Measurements from ENCODE around the gene PTH2R. TPM values are rescaled to one million over a fixed set of nuclear protein-coding genes. Genes with fewer than 3 reads are reported as not detected.

Gene PTH2R
- 0.06 TPM for polyA plus RNA-seq (2013, experiment 1 of 2)
- polyA plus RNA-seq (2013, experiment 2 of 2) = 0.01 TPM

DNA sequence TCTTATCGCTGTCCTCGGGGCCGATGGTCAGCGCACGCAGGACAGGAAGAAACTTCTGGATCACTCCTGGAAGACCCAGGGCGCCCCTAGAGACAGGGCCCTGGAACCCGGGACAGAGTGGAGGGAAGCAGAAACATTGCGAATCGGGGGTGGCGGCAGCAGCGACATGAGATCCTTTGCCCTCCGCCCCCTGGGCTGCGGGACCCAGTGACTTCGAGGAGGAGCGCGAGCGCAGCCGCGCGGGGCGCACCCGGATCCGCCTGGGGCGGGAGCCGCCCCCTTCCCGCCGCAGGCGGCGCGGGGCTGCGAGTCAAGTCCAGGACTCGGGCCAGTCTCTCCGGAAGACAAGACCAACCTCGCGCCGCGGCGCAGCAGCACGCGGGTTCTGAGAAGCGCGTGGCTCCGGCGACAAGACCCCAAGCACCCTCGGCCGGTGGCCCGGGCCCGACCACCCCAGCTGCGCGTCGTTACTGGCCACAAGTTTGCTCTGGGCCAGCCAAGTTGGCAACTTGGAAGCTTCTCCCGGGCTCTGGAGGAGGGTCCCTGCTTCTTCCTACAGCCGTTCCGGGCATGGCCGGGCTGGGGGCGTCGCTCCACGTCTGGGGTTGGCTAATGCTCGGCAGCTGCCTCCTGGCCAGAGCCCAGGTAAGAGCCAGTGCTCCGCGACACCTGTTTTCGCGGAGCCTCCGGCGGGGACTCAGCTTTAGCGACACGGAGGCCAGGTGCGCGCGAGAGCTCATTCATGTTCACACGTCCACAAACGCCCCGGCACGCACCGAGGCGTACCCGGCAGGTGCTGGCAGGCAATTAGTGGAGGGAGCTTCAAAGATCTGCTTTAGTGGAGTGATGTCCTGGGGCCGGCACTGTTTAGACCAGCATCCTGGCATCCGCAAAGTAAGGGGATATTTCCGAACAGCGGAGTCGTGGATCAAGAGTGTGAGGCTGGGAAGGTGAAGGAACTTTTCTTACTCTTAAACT, at the start of gene PTH2R:
Gene PTH2R, plus strand, starts transcription at position 319 of the 978 bp plus-strand sequence. Its CDS starts 252 bp downstream, at position 571.
- H4K8ac ChIP-seq (ENCODE audit: low read depth, low read length) = no peak within 1 kb of the TSS
- H3K27me3 ChIP-seq (ENCODE audit: control insufficient read depth in 3 of 3, insufficient read depth in 3 of 3, low read depth in 1 of 3, low read length in 3 of 3) = peaks cover 2 to 48% (median 12%) of the 10 kb centered on the region in 3 experiments
- no peak within 1 kb of the TSS for H2BK120ac ChIP-seq (ENCODE audit: low read depth, low read length)
- no peak within 1 kb of the TSS for H4K91ac ChIP-seq (ENCODE audit: low read depth, low read length, poor library complexity)
- peaks cover 0 to 2% of the 10 kb centered on the region in 2 donors for H3K4me1 ChIP-seq (ENCODE audit: control insufficient read depth in 2 of 2, insufficient read depth in 1 of 2, low read depth in 1 of 2, low read length in 2 of 2)
- no peak within 1 kb of the TSS for H2AK5ac ChIP-seq (ENCODE audit: low read depth, low read length)
- H3K27ac ChIP-seq (replicated peaks; ENCODE audit: low read length) = no peak within 1 kb of the TSS
- H3K36me3 ChIP-seq (replicated peaks in 1 of 2; ENCODE audit: control insufficient read depth in 2 of 2, insufficient read depth in 2 of 2, low read length in 2 of 2) = no peaks in the 10 kb centered on the region
- no peaks in the 10 kb centered on the region for H3K79me1 ChIP-seq (ENCODE audit: low read depth, low read length)
- H2BK5ac ChIP-seq (ENCODE audit: low read length) = no peak within 1 kb of the TSS
- H3K9me3 ChIP-seq (replicated peaks in 1 of 2; ENCODE audit: control insufficient read depth in 2 of 2, insufficient read depth in 1 of 2, low read depth in 1 of 2, low read length in 2 of 2) = no peaks in the 10 kb centered on the region
- no peak within 1 kb of the TSS for H2BK15ac ChIP-seq (ENCODE audit: low read length)
- no peak within 1 kb of the TSS for H2BK12ac ChIP-seq (ENCODE audit: low read length)
- peak within 1 kb of the TSS in 1 of 2 donors; percentile 72 for H3K4me3 ChIP-seq (ENCODE audit: low read length in 2 of 2)
- no CpG with 5 or more reads among the region's 82 CpGs for WGBS, 2 donors (ENCODE audit: extremely low coverage in 2 of 2, insufficient read length in 2 of 2, insufficient replicate concordance in 1 of 2)
- H2AFZ ChIP-seq (ENCODE audit: low read length) = peak within 1 kb of the TSS; percentile 85
- peak within 1 kb of the TSS; percentile 93 for H3K4me2 ChIP-seq (ENCODE audit: insufficient read depth, low read length, poor library complexity, severe bottlenecking)
- no peak within 1 kb of the TSS for H3K9ac ChIP-seq (ENCODE audit: low read depth, low read length, poor library complexity)
- H3K23ac ChIP-seq (ENCODE audit: low read depth, low read length, poor library complexity) = no peak within 1 kb of the TSS
- peak; percentile 29 for DNase-seq (ENCODE audit: low spot score)
- H3K18ac ChIP-seq (ENCODE audit: low read length) = peak within 1 kb of the TSS; percentile 77
- H3K4ac ChIP-seq (ENCODE audit: low read length) = no peak within 1 kb of the TSS
- H3K14ac ChIP-seq (ENCODE audit: low read length) = no peak within 1 kb of the TSS

DNA sequence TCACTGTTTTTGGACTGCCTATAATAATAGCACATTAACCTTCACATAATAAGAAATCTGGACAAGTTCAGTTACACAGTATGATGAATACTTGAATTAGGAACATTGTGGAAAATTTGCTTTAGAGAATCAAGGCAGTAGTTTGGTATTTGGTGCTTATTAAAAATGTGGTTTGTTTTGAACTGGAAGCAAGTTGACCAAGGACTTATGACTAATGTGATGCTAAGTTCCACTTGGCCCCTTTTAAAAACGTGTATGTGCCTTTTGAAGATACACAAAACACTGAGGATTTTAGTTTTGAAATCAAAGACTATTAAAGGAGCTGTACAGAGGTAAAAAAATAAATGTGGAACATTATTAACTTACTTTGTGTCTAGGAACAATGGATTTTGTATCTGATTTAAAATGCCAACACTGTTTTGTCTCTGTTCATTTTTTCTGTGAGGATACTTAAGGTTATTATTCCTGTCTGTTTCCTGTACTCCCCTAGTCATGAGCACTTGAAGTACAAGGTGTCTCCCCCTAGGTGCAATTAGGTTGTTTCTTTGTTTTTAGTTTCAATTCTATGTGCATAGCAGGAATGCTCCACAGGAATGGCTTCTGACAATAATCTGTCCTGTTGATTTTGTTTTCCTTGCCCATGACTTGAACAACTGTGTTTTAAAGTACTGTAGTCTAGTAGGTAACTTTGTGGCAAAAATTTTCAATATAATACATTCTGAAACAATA, 49.6 kb upstream of the PTH2R start:
- H3K4me2 ChIP-seq (ENCODE audit: insufficient read depth, low read length, poor library complexity, severe bottlenecking) = no peak overlapping the region
- no peak overlapping the region for H2BK12ac ChIP-seq (ENCODE audit: low read length)
- no peak overlapping the region for H3K14ac ChIP-seq (ENCODE audit: low read length)
- no peaks in the 10 kb centered on the region for H3K79me1 ChIP-seq (ENCODE audit: low read depth, low read length)
- H4K8ac ChIP-seq (ENCODE audit: low read depth, low read length) = no peak overlapping the region
- H3K27me3 ChIP-seq (ENCODE audit: control insufficient read depth in 3 of 3, insufficient read depth in 3 of 3, low read depth in 1 of 3, low read length in 3 of 3) = no peaks in the 10 kb centered on the region
- peaks cover 3 to 5% of the 10 kb centered on the region in 2 donors for H3K9me3 ChIP-seq (replicated peaks in 1 of 2; ENCODE audit: control insufficient read depth in 2 of 2, insufficient read depth in 1 of 2, low read depth in 1 of 2, low read length in 2 of 2)
- no CpG with 5 or more reads among the region's 1 CpG for WGBS, 2 donors (ENCODE audit: extremely low coverage in 2 of 2, insufficient read length in 2 of 2, insufficient replicate concordance in 1 of 2)
- no peak for DNase-seq (ENCODE audit: low spot score)
- H3K23ac ChIP-seq (ENCODE audit: low read depth, low read length, poor library complexity) = no peak overlapping the region
- no peak overlapping the region for H2AK5ac ChIP-seq (ENCODE audit: low read depth, low read length)
- H2BK120ac ChIP-seq (ENCODE audit: low read depth, low read length) = no peak overlapping the region
- H3K9ac ChIP-seq (ENCODE audit: low read depth, low read length, poor library complexity) = no peak overlapping the region
- no peak overlapping the region for H2BK5ac ChIP-seq (ENCODE audit: low read length)
- peaks cover 3 to 7% of the 10 kb centered on the region in 2 donors for H3K4me1 ChIP-seq (ENCODE audit: control insufficient read depth in 2 of 2, insufficient read depth in 1 of 2, low read depth in 1 of 2, low read length in 2 of 2)
- H3K18ac ChIP-seq (ENCODE audit: low read length) = no peak overlapping the region
- H4K91ac ChIP-seq (ENCODE audit: low read depth, low read length, poor library complexity) = no peak overlapping the region
- H3K36me3 ChIP-seq (replicated peaks in 1 of 2; ENCODE audit: control insufficient read depth in 2 of 2, insufficient read depth in 2 of 2, low read length in 2 of 2) = peaks cover 9 to 54% of the 10 kb centered on the region in 2 donors
- no peak overlapping the region for H2AFZ ChIP-seq (ENCODE audit: low read length)
- H3K4me3 ChIP-seq (ENCODE audit: low read length in 2 of 2) = no peak overlapping the region
- no peak overlapping the region for H2BK15ac ChIP-seq (ENCODE audit: low read length)
- H3K27ac ChIP-seq (replicated peaks; ENCODE audit: low read length) = no peak overlapping the region
- no peak overlapping the region for H3K4ac ChIP-seq (ENCODE audit: low read length)

DNA sequence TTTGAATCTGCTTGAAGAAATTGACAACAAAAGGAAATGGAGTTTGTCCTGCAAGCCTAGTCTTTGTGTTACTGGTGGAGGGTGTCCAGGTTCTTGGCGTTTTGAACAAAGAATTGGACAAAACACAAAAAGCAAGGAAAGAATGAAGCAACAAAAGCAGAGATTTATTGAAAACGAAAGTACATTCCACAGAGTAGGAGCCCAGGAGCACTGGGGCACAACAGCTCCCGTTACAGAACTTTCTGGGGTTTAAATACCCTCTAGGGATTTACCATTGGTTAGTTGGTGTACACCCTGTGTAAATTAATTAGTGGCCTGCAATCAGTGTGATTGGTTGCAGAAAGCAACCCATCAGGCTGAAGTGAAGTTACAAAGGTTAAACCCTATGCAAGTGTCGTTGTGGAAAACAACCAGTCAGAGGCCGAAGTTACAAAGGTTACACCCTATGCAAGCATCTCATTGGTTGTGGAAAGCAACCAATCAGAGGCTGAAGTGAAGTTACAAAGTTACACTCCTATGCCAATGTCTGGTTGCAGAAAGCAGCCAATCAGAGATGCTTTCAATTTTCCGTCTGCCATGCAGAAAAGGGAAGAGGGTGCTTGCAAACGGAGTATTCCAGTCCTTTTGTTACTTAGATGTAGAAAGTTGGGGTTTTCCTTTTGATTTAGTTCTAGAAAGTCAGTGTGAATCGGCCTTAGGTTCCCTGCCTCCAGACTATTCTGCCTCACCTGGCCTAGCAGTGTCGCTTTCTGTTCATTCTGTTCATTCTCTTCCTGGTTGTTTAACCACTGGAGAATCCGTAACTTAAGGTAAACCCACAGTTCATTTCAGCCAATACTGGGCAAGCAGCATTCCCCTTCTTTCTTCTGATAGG, 47.6 kb upstream of the PTH2R start:
- Histone ChIP-seq H2BK120ac (ENCODE audit: low read depth, low read length) (no peak overlapping the region), H3K9ac (ENCODE audit: low read depth, low read length, poor library complexity) (no peak overlapping the region), H2BK15ac (ENCODE audit: low read length) (no peak overlapping the region), H3K9me3 (replicated peaks in 1 of 2; ENCODE audit: control insufficient read depth in 2 of 2, insufficient read depth in 1 of 2, low read depth in 1 of 2, low read length in 2 of 2) (peaks cover 3 to 5% of the 10 kb centered on the region in 2 donors), H3K4me3 (ENCODE audit: low read length in 2 of 2) (no peak overlapping the region), H4K8ac (ENCODE audit: low read depth, low read length) (no peak overlapping the region), H2AFZ (ENCODE audit: low read length) (no peak overlapping the region), H3K79me1 (ENCODE audit: low read depth, low read length) (no peaks in the 10 kb centered on the region), H3K27me3 (ENCODE audit: control insufficient read depth in 3 of 3, insufficient read depth in 3 of 3, low read depth in 1 of 3, low read length in 3 of 3) (no peaks in the 10 kb centered on the region), H2BK12ac (ENCODE audit: low read length) (no peak overlapping the region), H3K23ac (ENCODE audit: low read depth, low read length, poor library complexity) (no peak overlapping the region), H3K4me2 (ENCODE audit: insufficient read depth, low read length, poor library complexity, severe bottlenecking) (no peak overlapping the region), H3K4ac (ENCODE audit: low read length) (no peak overlapping the region), H2AK5ac (ENCODE audit: low read depth, low read length) (no peak overlapping the region), H4K91ac (ENCODE audit: low read depth, low read length, poor library complexity) (no peak overlapping the region), H3K18ac (ENCODE audit: low read length) (no peak overlapping the region), H3K27ac (replicated peaks; ENCODE audit: low read length) (peak overlapping the region; percentile 1), H2BK5ac (ENCODE audit: low read length) (no peak overlapping the region), H3K36me3 (replicated peaks in 1 of 2; ENCODE audit: control insufficient read depth in 2 of 2, insufficient read depth in 2 of 2, low read length in 2 of 2) (peaks cover 7 to 34% of the 10 kb centered on the region in 2 donors), H3K14ac (ENCODE audit: low read length) (no peak overlapping the region), H3K4me1 (ENCODE audit: control insufficient read depth in 2 of 2, insufficient read depth in 1 of 2, low read depth in 1 of 2, low read length in 2 of 2) (peaks cover 3 to 7% of the 10 kb centered on the region in 2 donors)
- no CpG with 5 or more reads among the region's 10 CpGs for WGBS, 2 donors (ENCODE audit: extremely low coverage in 2 of 2, insufficient read length in 2 of 2, insufficient replicate concordance in 1 of 2)
- DNase-seq (ENCODE audit: low spot score) = no peak
